Liver (tissue), 1 donor: Measurements from ENCODE around the gene ITCH.

Experiments used
- MAX ChIP-seq: IDR thresholded peaks from 2 replicates; pipeline ENCODE4 v1.6.1; 2016; ENCODE audit warnings: antibody characterized with exemption
- ZBTB33 ChIP-seq: IDR thresholded peaks from 2 replicates; pipeline ENCODE4 v1.6.1; 2016; ENCODE audit warnings: antibody characterized with exemption

- no peak for TF ChIP-seq MAX
- TF ChIP-seq ZBTB33, result no peak
Observed at GRCh38 chr20:34315236-34315635, 47.8 kb upstream of the ITCH start.
